Stimulated activated naive CD8-positive, alpha-beta T cell treated with anti-CD3 and anti-CD28 coated beads, Interleukin-15, Interleukin-2, amounts not matched to agents 100 ng/mL and 50 ng/mL, for 24 hours (primary cell): ENCODE data around the gene CELA2B.
A peak's percentile ranks its signal among the peaks of the same experiment; 100 is the strongest.
"Not testable (repeated sequence)": the region's sequence is repeated elsewhere in the genome, so short reads cannot be mapped to it uniquely, and the experiment has no call there.

Source experiments
- H3K27ac Mint-ChIP-seq: one replicate; pipeline ENCODE4 v1.8.0; 2021; ENCODE audit warnings: mild to moderate bottlenecking, mixed read lengths
- H3K27me3 Mint-ChIP-seq: one replicate; pipeline ENCODE4 v1.8.0; 2021; ENCODE audit warnings: mixed read lengths
- H3K36me3 Mint-ChIP-seq: one replicate; pipeline ENCODE4 v1.8.0; 2021; ENCODE audit warnings: low read depth, mixed read lengths
- H3K4me1 Mint-ChIP-seq: one replicate; pipeline ENCODE4 v1.8.0; 2021; ENCODE audit warnings: low read depth, mixed read lengths
- H3K4me3 Mint-ChIP-seq: one replicate; pipeline ENCODE4 v1.8.0; 2021; ENCODE audit warnings: mild to moderate bottlenecking, mixed read lengths
- H3K9me3 Mint-ChIP-seq: one replicate; pipeline ENCODE4 v1.8.0; 2021; ENCODE audit warnings: mixed read lengths

The CELA2B gene

DNA sequence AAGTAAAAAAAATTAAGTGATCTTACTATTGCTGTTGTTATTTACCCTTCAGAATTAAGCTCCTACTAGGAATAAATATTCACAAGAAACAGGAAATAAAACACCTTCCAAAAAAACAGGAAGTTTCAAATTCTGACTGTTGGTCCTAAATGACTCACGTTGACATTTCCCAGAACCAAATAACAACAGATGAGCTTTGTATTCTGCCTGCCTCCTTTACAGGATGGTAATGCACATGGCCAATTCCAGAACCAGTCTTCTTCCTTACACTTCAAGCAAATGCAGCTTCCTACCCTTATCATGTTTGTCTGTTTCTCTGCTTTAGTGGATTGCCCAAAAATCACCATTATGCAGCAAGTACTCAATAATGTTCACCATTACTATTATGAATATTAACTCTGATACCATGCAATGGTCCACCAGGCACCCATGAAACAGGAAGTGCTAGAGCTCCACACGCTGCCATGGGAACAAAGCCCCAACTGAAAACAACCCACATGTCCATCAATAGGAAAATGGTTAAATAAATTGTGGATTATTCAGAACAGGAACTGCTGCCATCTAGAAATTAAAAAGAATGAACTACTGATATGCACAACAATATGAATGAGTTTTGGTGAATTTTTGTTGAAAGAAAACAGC, 39.2 kb downstream of the CELA2B start:
- peak overlapping the region; percentile 27 for H3K4me3 Mint-ChIP-seq
- peaks cover 8% of the 10 kb centered on the region for H3K4me1 Mint-ChIP-seq
- no peaks in the 10 kb centered on the region for H3K27me3 Mint-ChIP-seq
- peaks cover 37% of the 10 kb centered on the region for H3K36me3 Mint-ChIP-seq
- no peaks in the 10 kb centered on the region for H3K9me3 Mint-ChIP-seq
- H3K27ac Mint-ChIP-seq, result peak overlapping the region; percentile 72

DNA sequence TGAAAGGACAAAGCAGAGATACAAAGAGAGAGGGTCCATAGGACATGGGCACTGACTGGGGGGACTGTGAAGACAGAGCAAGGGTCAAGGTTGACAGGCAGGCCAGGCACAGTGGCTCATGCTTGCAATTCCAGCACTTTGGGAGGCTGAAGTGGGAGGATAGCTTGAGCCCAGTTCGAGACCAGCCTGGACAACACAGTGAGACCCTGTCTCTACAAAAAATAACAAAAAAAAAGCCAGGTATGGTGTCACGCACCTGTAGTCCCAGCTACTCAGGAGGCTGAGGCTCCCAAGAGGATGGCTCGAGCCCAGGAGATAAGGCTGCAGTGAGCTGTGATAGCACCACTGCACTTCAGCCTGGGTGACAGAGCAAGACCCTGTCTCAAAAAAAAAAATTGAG, 43.7 kb downstream of the CELA2B start:
- Mint-ChIP-seq H3K27me3 (no peaks in the 10 kb centered on the region), H3K9me3 (no peaks in the 10 kb centered on the region), H3K4me1 (peaks cover 20% of the 10 kb centered on the region), H3K27ac (no peak overlapping the region), H3K4me3 (no peak overlapping the region), H3K36me3 (peaks cover 23% of the 10 kb centered on the region)

DNA sequence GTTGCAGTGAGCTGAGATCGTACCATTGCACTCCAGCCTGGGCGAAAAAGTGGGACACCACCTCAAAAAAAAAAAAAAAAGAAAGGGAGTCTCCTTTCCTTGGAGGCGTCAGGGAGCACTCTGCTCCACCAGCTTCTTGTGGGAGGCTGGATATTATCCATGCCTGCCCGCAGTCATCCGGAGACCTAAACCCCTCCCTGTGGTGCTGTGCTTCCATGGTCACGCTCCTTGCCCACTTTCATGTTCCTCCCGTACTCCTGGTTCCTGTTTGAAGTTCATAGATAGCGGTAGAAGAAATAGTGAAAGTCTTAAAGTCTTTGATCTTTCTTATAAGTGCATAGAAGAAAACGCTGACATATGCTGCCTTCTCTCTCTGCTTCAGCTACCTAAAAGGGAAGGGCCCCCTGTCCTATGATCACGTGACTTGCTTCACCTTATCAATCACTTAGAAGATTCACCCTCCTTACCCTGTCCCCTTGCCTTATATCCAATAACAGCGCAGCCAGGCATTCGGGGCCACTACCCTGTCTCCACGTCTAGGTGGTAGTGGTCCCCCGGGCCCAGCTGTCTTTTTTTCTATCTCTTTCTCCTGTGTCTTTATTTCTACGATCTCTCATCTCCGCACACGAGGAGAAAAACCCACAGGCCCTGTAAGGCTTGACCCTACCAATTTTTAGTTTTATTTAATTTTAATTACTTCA, 45.5 kb downstream of the CELA2B start:
- H3K4me3 Mint-ChIP-seq, H3K27me3 Mint-ChIP-seq, H3K9me3 Mint-ChIP-seq, H3K27ac Mint-ChIP-seq: not testable (repeated sequence)
- Mint-ChIP-seq H3K36me3 (peaks cover 15% of the 10 kb centered on the region), H3K4me1 (peaks cover 28% of the 10 kb centered on the region)

DNA sequence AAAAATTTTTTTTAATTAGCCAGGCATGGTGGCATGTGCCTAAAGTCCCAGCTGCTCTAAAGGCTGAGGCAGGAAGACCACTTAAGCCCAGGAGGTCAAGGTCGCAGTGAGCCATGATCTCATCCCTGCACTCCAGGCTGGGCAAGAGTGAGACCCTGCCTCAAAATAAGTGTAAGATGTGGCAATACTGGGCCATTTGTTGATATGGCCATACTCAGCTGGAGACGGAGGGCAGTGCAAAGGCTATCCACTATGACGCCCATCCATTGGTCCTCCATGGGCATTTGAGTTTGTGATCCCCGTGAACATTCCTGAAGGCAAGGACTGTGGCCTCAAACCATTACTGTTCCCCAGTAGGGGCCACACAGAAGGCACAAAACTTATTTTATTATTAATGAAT, 46.6 kb downstream of the CELA2B start:
- H3K9me3 Mint-ChIP-seq, result no peaks in the 10 kb centered on the region
- H3K27me3 Mint-ChIP-seq, result no peaks in the 10 kb centered on the region
- H3K4me1 Mint-ChIP-seq, result peaks cover 37% of the 10 kb centered on the region
- peak overlapping the region; percentile 82 for H3K4me3 Mint-ChIP-seq
- H3K27ac Mint-ChIP-seq, result no peak overlapping the region
- peaks cover 4% of the 10 kb centered on the region for H3K36me3 Mint-ChIP-seq

DNA sequence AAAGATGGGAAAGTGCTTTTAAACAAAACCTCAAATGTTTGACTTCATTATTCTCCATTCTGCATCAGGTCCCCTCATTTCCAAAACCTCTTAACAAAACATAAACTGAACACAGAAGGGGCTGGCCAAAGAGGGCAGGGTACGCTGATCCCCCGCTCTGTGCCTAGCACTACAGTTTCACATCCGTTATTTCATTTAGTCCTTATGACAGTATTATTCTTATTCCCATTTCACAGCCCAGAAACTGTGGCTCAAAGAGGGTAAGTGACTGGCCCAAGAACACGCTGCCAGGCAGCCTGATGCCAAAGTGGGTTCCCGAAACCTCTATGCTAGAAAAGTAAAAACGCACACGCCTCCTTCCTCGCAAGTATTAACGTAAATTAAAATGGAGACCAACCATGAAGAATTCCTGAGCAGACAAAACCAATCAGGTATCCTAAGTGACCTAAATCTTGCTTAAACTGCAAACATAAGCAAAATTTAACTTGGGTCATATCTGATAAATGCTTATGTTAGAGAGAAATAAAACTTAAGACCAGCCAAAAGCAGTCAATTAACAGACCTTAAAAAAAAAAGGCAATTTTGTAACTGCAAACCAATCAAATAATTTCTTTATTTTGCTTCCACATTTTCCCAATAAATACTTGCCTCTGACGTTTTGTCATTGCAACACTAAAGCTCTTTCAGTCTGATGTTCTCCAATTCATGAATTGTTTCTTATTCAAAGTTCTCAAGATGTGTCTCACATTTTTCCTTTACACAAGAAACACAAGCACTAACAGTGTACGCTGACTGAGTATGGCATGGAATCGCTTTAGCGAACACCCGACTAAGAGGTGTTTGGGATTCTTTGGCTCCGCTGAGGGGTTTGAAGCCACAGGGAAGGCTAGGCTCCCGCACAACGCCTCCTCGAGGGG, 47.5 kb downstream of the CELA2B start:
- peaks cover 44% of the 10 kb centered on the region for H3K4me1 Mint-ChIP-seq
- H3K4me3 Mint-ChIP-seq, result peak overlapping the region; percentile 82
- no peaks in the 10 kb centered on the region for H3K27me3 Mint-ChIP-seq
- H3K9me3 Mint-ChIP-seq, result no peaks in the 10 kb centered on the region
- H3K36me3 Mint-ChIP-seq, result no peaks in the 10 kb centered on the region
- H3K27ac Mint-ChIP-seq, result peak overlapping the region; percentile 49

DNA sequence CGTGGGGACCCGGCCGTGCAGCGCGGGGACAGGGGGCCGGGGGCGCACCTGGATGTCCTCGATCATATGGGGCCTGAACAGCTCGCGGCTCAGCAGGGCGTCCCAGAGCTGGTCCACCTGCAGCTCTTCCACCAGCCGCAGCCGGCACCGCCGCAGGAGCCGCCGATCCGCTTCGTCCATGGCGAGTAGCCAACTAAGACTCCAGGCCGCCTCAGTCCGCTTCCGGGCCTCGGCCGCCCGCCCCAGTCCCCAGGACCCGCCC, 48.0 kb downstream of the CELA2B start, which contains the start of gene CASP9:
Gene CASP9 (minus strand): TSS at position 195 of the 262 bp plus-strand sequence. CDS start 15 bp downstream, at position 180.
- Mint-ChIP-seq H3K27ac (peak within 1 kb of the TSS; percentile 98), H3K4me1 (peaks cover 48% of the 10 kb centered on the region), H3K9me3 (no peaks in the 10 kb centered on the region), H3K4me3 (peak within 1 kb of the TSS; percentile 82), H3K27me3 (no peaks in the 10 kb centered on the region), H3K36me3 (no peaks in the 10 kb centered on the region)

DNA sequence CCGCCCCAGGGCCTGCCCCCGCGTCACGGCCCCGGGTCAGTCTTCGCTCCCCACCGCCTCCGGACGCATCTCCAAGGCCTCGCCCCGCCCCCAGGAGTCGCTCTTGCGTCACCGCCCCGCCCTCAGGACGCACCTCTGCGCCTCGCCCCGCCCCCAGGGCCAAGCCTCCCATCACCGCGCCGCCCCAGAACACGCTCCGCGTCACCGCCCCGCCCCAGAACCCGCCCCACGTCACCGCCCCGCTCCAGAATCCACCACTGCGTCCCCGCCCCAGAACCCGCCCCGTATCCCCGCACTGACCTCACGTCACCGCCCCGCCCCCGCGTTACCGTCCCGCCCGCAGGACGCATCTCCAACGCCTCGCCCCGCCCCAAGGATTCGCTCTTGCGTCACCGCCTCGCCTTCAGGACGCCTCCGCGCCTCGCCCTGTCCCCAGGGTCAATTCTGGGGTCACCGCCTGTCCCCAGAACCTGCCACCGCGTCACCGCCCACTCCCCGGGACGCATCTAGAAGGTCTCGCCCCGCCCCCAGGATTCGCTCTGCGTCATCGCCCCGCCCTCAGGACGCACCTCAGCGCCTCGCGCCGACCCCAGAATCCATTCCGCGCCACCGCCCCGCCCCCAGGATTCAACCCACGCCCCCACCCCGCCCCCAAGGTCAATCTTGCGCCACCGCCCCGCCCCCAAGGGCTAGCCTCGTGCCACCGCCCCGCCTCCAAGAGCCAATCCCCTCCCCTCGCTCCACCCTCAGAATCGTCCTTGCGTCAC, 48.6 kb downstream of the CELA2B start:
- Mint-ChIP-seq H3K27ac (peak overlapping the region; percentile 98), H3K27me3 (no peaks in the 10 kb centered on the region), H3K4me1 (peaks cover 48% of the 10 kb centered on the region), H3K4me3 (peak overlapping the region; percentile 82), H3K36me3 (no peaks in the 10 kb centered on the region), H3K9me3 (no peaks in the 10 kb centered on the region)

DNA sequence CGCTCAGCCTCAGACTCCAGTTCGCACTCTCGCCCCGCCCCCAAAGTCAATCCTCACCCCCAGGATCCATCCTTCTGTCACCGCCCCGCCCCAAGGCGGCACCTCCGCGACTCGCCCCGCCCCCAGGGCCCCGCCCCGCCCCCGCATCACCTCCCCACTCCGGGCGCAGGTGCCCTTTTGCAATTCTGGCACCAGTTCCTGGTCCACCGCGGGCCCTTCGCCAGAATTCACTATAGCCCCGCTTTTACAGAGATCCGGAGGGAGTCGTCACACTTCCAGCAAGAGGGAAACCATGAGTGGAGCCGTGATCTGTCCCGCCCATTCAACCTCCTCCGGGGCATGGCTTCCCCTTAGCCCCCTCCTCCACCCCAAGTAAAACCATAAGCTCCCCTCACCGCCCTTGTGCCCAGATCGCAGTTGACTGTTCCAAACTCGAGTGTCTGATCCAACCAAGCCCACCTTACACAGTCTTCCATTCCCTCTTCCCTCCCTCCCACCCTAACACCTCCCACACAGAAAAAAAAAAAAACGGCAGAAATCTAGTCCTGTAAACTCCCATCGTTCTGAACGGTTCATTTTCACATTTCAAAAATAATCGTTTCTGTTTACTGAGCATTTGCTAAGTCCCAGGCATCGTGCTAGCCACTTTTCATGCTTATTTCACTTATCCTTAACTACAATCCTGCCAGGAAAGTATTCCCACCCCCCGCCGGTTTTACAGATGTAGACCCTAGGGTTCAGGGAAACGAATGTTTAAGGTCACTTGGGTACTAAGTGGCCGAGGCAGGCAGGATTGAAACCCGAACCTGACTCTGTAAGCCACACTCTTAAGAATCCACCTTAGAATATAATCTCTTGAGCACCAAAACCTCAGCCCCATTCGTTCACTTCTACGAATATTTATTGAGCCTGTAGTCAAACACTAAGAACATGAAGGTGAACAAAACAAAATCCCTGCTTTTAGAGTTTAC, 49.4 kb downstream of the CELA2B start:
- Mint-ChIP-seq H3K36me3 (no peaks in the 10 kb centered on the region), H3K4me3 (peak overlapping the region; percentile 82), H3K4me1 (peaks cover 48% of the 10 kb centered on the region), H3K27ac (peak overlapping the region; percentile 98), H3K27me3 (no peaks in the 10 kb centered on the region), H3K9me3 (no peaks in the 10 kb centered on the region)

DNA sequence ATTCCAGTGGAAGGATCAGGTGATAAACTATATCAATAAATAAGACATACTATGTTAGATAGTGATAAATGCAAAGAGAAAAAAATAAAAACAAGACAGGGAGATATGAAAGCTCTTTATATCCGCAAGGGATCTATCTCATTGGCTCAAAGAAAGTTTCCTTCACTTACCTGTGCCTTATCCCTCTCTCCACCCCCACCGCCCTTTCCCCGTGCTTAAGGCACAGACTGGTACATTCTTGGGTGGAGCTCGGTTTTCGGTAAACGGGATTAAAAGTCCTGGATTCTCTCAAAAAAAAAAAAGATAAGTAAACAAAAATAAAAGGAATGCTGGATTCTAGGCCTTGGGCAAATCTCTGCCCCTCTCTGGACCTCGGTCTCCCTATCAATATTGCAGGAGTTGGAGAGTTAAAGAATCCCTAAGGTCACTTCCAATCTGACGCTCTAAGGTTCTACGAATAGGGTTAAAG, 50.2 kb downstream of the CELA2B start:
- peaks cover 3% of the 10 kb centered on the region for H3K36me3 Mint-ChIP-seq
- no peaks in the 10 kb centered on the region for H3K27me3 Mint-ChIP-seq
- peaks cover 52% of the 10 kb centered on the region for H3K4me1 Mint-ChIP-seq
- peak overlapping the region; percentile 98 for H3K27ac Mint-ChIP-seq
- H3K4me3 Mint-ChIP-seq, result peak overlapping the region; percentile 82
- H3K9me3 Mint-ChIP-seq, result no peaks in the 10 kb centered on the region

DNA sequence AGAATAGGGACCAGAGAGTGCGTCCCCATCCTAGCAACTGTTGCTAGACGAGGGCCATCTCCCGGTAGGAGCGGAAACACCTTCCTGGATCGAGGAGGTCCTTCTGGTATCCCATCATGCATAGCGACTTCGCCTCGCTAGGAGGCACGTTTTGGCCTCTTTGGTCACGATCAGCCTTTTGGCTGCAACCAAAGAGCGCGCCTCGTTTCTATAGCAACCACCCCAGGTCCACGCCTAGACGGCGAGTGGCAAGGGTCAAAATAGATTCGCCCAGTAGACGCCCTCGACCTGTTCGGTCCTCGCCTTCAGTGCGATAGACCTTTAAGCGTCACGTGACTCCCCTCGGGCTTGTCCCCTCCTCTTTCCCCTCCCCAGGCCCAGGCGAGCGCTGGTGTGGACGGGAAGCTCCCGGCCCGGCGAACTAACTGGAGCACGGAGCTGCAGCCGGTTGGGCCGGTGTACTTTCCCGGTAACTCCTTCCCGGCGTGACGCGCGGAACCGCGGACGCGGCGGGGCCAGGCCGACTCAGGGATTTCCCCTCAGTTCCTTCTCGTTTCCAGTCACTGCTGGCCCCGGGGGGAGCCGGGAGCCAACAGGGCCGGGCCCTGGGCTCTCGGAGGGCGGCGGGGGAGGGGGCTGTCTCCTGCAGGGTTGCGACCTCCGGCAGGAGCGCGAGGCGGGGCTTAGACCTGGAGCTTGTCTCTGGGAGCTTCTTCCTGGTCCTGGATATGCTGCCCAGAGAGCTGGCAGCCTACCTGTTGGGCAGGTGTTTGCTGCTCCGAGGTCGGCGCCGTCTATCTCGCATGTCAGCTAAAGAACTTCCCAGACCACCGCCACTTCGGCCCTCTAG, 50.8 kb downstream of the CELA2B start, which contains the start of gene DNAJC16:
Gene DNAJC16 (plus strand): TSS at position 359 of the 850 bp plus-strand sequence. CDS start 2,258 bp downstream, outside the sequence.
- H3K4me3 Mint-ChIP-seq, result peak within 1 kb of the TSS; percentile 82
- peaks cover 58% of the 10 kb centered on the region for H3K4me1 Mint-ChIP-seq
- peak within 1 kb of the TSS; percentile 98 for H3K27ac Mint-ChIP-seq
- H3K9me3 Mint-ChIP-seq, result no peaks in the 10 kb centered on the region
- H3K36me3 Mint-ChIP-seq, result peaks cover 10% of the 10 kb centered on the region
- H3K27me3 Mint-ChIP-seq, result no peaks in the 10 kb centered on the region

DNA sequence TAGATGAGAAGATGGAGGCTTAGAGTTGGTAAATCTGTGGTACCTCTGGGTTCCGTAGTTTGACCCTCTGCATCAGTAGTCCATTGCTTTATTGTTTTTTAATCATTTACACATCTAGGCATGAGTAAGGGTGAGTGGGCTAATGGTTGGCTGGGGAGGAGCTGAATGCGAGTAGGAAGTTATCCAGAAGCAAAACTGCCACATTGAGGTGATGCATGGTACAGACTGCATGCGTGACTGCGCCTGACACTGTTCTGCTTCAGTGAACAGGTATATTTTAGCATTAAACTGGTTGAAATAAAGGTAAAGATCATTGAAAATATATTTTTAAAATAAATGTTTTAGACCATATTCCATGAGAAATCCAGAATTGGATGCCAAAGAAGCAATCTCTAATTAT, 55.1 kb downstream of the CELA2B start:
- H3K36me3 Mint-ChIP-seq, result peaks cover 29% of the 10 kb centered on the region
- no peaks in the 10 kb centered on the region for H3K9me3 Mint-ChIP-seq
- H3K27ac Mint-ChIP-seq, result no peak overlapping the region
- peaks cover 42% of the 10 kb centered on the region for H3K4me1 Mint-ChIP-seq
- no peak overlapping the region for H3K4me3 Mint-ChIP-seq
- no peaks in the 10 kb centered on the region for H3K27me3 Mint-ChIP-seq

DNA sequence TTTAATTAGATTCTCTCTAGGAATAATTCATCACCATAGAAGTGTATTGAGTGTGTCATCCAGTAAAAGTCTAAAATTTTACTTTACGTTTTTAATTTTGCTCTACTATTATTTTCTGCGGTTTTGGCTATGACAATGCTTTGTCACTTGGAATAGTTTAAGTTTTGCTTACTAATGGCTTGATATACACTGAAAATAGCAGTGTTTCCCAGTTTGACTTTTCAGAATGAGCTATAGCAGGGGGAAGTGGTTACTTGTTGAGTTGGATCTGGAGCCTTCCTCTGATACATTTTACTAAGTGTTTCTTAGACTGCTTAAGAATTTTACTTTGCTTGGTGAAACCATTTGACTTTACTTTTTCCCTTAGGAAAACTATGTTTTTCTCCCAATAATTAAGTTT, 55.8 kb downstream of the CELA2B start:
- no peak overlapping the region for H3K4me3 Mint-ChIP-seq
- H3K27ac Mint-ChIP-seq, result no peak overlapping the region

DNA sequence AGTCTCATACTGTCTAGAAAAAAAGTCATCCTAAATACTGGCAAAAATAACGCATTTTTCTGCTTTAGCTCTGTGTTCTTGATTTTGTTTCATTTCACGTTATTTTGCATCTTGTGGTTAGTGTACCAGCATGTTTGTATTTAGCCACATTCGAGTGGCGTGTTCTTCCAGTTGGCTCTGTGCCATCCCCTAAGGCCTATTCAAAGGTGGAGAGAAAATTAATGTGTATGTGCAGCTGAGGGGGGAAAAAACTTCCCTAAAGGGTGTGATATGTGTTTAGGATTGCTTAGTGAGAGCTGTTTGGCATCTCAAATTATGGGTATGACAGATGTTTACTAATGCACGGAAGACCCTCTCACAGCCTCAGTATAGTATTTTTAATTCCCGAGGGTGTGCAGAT, 62.9 kb downstream of the CELA2B start:
- Mint-ChIP-seq H3K27me3 (no peaks in the 10 kb centered on the region), H3K9me3 (no peaks in the 10 kb centered on the region), H3K36me3 (peaks cover 63% of the 10 kb centered on the region), H3K4me3 (no peak overlapping the region), H3K4me1 (peaks cover 2% of the 10 kb centered on the region), H3K27ac (no peak overlapping the region)

More for the DNA sequence above, 55.8 kb downstream of the CELA2B start:
- Mint-ChIP-seq H3K27me3 (no peaks in the 10 kb centered on the region), H3K36me3 (peaks cover 35% of the 10 kb centered on the region), H3K4me1 (peaks cover 36% of the 10 kb centered on the region), H3K9me3 (no peaks in the 10 kb centered on the region)
